HK-2 (cell line): Measurements from ENCODE around the gene AP5Z1.

Experiments used
- DNase-seq: peaks from one replicate; pipeline ENCODE4 v3.0.0-alpha.2; 2018; ENCODE audit not compliant: unreplicated experiment

AP5Z1 gene

DNA sequence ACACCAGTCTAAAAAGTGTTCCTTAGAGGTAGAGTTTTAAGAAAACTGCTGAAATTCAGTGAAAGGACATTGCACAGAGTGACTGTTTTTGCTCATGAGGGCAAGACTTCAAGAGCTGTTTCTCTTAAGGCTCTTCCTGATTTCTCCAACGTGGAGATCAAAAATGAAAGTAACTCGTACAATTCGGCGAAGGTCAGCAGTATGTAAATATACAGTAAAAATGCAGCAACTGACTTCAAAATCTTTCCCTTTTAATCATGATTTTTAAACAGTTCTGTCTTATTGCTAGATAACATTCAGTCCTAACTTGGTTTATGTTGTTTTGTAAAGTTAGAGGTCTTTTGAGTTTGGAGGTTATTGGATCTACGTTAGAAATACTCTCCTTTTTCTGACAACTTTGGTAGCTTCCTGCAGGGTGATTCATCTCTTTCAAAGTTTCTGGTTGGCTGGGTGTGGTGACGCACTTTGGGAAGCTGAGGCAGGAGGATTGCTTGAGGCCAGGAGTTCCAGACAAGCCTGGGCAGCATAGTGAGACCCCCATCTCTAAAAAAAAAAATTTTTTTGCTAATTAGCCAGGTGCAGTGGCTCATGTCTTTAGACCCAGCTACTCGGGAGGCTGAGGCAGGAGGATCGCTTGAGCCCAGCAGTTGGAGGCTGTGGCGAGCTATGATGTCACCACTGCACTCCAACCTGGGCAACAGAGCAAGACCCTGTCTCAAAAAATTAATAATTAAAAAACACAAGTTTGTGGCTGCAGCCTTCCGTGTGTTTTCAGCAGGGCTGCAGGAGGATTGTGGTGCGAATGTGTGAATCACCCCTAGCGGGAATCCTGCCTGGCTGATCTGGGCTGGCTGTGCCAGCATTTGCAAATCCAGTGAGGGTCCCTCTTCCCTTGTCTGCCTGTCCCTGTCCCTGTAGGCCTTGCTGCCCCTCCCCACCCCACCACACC, 29.2 kb upstream of the AP5Z1 start:
- peak; percentile 47 for DNase-seq

- DNase-seq: no peak
Measured at GRCh38 chr7:4747013-4747412, 28.4 kb upstream of the AP5Z1 start.

GRCh38 chr7:4747746-4748145, 27.7 kb upstream of the AP5Z1 start:
- no peak for DNase-seq

GRCh38 chr7:4748231-4748681, 27.2 kb upstream of the AP5Z1 start:
- peak; percentile 58 for DNase-seq

- DNase-seq: no peak
Measured at GRCh38 chr7:4749363-4749762, 26.1 kb upstream of the AP5Z1 start.

DNA sequence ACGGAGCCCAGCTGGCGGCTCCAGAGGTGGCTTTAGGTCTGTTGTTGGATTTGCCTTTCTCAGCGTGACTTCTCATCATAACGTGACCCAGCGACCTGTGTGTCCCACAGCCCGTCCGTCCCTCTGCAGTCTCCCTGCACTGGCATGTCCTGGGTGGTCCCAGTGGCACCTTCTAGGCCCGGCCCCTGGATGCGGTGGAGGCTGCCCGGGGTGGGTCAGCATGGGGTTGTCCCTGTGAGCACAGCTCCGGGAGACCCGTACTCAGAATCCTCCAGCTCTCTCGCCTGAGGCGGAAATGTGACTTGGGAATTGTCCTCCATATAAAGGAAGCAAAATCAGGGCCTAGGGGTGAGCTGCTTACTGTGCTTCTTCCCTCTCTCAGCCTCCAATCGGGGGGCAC, 25.6 kb upstream of the AP5Z1 start:
- DNase-seq: no peak

GRCh38 chr7:4751398-4751947, 23.9 kb upstream of the AP5Z1 start:
- DNase-seq: no peak

DNA sequence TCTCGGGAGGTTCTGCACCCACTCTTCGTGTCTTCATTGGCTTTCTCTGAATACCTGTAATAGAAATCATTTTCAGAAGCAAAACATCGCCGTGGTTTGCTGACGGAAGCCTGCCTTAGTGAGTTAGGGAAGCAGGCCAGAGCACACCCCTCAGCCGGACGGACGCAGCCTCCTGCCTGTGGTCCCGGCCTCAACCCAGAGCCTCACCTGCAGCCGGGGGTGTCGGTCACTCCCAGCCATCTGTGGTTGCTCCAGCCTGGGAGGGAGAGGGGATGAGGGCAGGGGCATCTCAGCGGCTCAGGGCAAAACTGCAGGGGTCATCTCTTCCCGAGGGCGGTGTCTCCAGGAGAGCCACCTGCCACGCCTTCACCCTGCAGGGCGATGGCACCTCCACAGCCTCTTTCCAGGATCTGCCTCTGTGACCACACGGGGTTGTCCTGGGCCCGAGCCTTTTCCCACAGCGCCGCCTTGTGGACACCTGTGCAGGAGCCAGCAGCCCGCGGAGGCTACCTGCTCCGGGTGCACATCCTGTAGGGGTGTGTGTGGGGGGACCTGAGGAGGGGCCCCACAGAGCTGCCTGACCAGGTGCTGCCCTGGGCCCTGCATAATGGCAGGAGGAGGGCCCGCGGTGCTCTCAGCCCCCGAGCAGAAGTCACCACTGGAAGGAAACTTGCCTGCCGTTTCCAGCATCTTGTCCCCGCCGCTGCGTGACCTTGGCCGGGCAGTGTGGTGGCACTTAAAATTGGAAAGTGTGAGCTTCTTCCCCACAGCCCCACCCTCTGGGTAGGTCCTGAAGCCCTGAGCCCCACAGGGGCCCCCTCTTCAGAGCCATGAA, 21.6 kb upstream of the AP5Z1 start:
- DNase-seq: peak; percentile 83

GRCh38 chr7:4754433-4755010, 20.9 kb upstream of the AP5Z1 start:
- no peak for DNase-seq

DNA sequence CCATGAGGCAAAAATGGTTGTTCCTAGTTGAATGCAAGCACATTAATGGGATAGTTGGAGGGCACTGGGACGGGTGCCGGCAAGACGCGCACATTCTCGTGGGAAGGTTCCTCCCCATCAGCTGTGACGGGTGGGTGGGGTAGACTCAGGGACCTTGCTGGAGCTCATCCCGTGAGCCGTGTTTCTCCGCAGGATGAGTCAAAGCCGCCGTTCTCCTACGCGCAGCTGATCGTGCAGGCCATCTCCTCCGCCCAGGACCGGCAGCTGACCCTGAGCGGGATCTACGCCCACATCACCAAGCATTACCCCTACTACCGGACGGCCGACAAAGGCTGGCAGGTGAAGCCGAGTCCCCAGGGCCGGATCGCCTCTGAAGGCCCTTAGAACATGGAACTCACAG, 20.4 kb upstream of the AP5Z1 start:
- no peak for DNase-seq

- no peak for DNase-seq
Measured at GRCh38 chr7:4758111-4758510, 17.3 kb upstream of the AP5Z1 start.

- DNase-seq: no peak
Measured at GRCh38 chr7:4758791-4759190, 16.6 kb upstream of the AP5Z1 start.

DNA sequence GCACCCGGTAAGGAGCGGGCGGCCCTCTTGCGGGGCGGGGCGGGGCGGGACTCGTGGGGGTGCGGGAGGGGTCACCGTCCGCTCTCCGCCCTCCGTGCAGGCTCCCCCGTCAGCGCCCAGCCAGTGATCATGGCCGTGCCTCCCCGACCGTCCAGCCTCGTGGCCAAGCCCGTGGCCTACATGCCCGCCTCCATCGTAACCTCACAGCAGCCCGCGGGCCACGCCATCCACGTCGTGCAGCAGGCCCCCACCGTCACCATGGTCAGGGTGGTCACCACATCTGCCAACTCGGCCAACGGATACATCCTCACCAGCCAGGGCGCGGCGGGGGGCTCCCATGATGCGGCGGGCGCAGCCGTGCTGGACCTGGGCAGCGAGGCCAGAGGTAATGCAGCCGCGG, 16.2 kb upstream of the AP5Z1 start:
- no peak for DNase-seq

GRCh38 chr7:4760952-4761351, 14.5 kb upstream of the AP5Z1 start:
- no peak for DNase-seq

- no peak for DNase-seq
Measured at GRCh38 chr7:4762121-4763055, 13.0 kb upstream of the AP5Z1 start.

GRCh38 chr7:4763091-4763793, 12.2 kb upstream of the AP5Z1 start:
- DNase-seq: no peak

GRCh38 chr7:4763794-4764185, 11.6 kb upstream of the AP5Z1 start:
- DNase-seq: no peak

DNA sequence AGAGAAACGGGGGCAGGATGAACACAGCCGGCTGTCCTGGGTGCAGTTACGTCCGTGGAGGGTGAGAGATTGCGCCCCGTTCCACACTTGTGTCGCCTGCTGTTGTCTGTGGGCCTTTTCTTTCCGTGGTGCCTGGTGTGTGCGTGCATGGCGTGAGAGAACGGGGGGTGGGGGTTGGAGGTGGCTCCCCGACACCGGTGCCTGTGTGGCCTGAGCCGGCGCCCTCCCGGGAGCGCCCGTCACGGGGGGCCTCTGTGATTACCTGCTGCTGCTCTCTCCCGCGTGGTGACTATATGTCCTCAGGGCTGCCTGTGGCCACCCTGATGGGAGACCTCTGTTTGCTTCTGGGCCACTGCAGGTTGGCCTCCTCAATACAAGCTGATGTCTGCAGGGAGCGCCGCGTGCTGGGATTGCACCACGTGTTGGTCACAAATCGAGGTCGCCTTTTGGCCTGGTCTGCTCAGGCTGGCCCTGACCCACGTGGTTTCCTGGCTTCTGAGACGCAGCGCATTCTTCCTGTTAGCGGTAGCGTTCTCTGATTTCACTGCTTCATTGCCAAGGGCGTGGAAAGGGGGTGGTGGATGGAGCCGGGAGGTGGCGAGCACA, 10.9 kb upstream of the AP5Z1 start:
- no peak for DNase-seq

DNA sequence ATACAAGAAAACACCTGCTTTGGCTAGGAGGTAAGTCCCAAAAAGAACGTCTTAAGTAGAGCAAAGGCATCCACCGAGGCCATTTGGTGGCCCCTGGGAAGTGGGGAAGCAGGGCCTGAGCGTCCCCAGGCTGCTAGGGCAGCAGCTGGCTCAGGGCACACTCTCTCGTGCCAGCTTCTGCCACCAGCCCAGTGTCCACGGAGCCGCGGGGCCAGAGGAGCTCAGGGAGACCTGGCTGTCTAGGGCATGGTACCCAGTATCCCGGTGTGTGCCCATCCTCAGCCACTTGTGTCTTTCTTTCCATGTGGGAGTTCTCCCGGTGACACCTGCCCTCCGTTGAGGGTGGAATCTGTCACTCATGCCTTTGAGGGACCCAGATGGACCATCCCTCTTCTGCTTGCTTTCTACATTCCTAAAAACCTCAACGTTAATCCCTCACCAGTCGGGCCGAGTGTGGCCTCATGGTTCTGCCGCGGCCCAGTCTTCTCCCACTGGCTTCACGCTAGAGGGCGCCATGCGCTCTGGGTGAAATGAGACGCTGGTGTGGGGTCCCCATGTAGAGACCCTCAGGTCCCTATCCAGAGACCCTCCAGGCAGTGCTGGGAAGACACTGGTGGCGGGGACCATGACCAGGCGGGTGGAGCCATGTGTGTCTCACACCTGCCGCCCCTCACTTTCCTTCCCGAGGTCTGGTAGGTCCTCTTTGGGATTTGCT, 9.5 kb upstream of the AP5Z1 start:
- DNase-seq: no peak
